ENCODE data around the gene ZNF583.

The ZNF583 gene

DNA sequence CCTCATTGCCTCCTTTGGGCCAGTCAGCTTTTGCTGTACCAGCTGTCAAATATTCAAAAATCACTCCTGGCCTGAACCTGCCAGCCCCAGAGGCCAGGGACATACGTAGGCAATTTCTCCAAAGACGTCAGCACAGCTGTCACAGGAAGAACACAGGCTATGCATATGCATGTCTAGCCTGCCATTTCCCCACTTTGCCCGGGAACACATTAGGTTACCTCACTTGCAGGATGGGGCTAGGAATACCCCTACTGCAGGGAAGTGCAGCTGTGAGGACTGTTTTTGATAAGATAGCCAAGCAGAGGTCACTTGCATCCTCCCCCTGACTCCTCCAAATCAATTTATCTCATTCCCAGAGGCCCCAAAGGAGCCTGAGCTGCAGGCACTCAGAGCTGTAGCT lies 70.2 kb downstream of the ZNF583 start:
- DNase-seq (ENCODE audit: low spot score) = no peak

DNA sequence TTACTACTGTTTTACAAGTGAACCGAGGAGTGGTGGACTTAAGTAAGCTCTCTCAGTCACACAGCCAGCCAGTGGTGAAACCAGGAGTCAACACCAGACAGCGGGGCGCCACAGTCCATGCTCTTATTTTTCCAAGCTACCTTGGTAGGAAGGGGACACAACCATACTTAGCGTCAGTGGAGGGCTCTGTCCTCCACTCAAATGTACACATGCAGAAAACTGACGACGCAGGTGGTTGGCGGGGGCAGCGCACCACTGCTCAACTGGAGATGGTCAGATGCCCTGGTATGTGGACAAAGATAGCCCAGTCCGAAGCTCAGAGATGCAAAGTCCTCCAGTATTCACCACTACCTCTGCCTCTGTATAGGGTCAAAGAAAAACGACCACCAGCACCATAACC lies 72.0 kb downstream of the ZNF583 start:
- DNase-seq (ENCODE audit: low spot score) = no peak
